ENCODE data around the gene DYNC2LI1. TPM values are rescaled to one million over a fixed set of nuclear protein-coding genes. Genes with fewer than 3 reads are reported as not detected.

The DYNC2LI1 gene
- total RNA-seq, 1 donor from 2014 or later, result 18.4 TPM

DNA sequence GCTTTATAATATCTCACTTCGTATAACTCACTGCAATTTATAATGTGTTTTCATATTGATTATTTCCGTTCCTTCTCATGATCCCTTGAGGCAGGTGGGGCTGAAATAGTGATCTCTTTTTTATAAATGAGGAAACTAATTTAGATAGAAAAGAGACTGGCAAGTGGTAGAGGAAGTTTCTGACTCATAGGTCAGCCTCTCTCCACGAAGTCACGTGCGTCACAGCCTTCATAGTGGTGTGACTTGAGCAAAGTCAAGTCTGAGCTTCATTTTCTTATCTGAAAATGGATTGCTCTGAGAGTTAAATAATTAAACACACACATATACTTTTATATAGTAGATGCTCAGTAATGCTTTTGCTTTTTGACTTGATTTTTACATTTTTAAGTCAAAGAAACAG, 44.9 kb downstream of the DYNC2LI1 start:
- Mint-ChIP-seq H3K36me3 (ENCODE audit: unreplicated experiment) (peaks cover 4% of the 10 kb centered on the region), H3K4me3 (ENCODE audit: unreplicated experiment) (no peak overlapping the region), H3K27me3 (ENCODE audit: unreplicated experiment) (peaks cover 31% of the 10 kb centered on the region), H3K9me3 (ENCODE audit: unreplicated experiment) (no peaks in the 10 kb centered on the region), H3K4me1 (ENCODE audit: unreplicated experiment) (peaks cover 2% of the 10 kb centered on the region), H3K27ac (ENCODE audit: unreplicated experiment) (no peak overlapping the region)
- DNase-seq (ENCODE audit: extremely low spot score, unreplicated experiment), result no peak
- TF ChIP-seq, protein P1, sequence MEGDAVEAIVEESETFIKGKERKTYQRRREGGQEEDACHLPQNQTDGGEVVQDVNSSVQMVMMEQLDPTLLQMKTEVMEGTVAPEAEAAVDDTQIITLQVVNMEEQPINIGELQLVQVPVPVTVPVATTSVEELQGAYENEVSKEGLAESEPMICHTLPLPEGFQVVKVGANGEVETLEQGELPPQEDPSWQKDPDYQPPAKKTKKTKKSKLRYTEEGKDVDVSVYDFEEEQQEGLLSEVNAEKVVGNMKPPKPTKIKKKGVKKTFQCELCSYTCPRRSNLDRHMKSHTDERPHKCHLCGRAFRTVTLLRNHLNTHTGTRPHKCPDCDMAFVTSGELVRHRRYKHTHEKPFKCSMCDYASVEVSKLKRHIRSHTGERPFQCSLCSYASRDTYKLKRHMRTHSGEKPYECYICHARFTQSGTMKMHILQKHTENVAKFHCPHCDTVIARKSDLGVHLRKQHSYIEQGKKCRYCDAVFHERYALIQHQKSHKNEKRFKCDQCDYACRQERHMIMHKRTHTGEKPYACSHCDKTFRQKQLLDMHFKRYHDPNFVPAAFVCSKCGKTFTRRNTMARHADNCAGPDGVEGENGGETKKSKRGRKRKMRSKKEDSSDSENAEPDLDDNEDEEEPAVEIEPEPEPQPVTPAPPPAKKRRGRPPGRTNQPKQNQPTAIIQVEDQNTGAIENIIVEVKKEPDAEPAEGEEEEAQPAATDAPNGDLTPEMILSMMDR (IDR thresholded peaks at IDR 0.05), result no peak

DNA sequence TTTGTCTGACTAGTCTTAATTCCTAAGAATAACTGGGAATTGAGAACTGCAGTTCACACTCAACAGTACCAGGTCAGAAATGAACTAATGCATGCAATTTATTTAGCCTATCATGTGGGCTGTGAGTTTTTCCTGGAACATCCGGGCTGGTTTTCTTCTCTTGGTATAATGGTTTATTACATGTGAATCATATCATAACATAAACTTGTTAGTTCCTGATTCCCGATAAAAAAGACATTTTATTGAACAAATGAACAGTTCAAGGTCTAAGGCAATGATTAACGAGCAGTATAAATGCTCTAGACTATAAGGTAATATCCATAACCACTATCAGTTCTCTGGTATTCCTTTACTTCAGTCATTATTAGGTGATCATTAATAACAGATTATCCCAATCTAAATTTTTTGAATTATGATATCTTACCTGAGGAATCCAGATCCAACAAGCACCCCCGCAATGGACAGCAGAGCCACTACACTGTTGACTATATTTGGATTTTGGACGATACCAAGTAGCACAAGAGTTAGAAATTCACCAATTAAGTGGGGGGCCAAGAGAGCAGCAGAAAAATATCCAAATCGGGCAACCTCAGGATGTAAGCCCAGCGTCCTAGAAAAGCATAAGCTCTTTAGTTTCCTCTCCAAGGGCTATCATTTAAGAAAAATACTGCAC, 45.8 kb downstream of the DYNC2LI1 start:
- peaks cover 38% of the 10 kb centered on the region for H3K27me3 Mint-ChIP-seq (ENCODE audit: unreplicated experiment)
- H3K9me3 Mint-ChIP-seq (ENCODE audit: unreplicated experiment), result no peaks in the 10 kb centered on the region
- no peak overlapping the region for H3K27ac Mint-ChIP-seq (ENCODE audit: unreplicated experiment)
- TF ChIP-seq, protein P1 (IDR thresholded peaks at IDR 0.05), result no peak
- peaks cover 4% of the 10 kb centered on the region for H3K36me3 Mint-ChIP-seq (ENCODE audit: unreplicated experiment)
- peaks cover 2% of the 10 kb centered on the region for H3K4me1 Mint-ChIP-seq (ENCODE audit: unreplicated experiment)
- H3K4me3 Mint-ChIP-seq (ENCODE audit: unreplicated experiment), result no peak overlapping the region
- no peak for DNase-seq (ENCODE audit: extremely low spot score, unreplicated experiment)

DNA sequence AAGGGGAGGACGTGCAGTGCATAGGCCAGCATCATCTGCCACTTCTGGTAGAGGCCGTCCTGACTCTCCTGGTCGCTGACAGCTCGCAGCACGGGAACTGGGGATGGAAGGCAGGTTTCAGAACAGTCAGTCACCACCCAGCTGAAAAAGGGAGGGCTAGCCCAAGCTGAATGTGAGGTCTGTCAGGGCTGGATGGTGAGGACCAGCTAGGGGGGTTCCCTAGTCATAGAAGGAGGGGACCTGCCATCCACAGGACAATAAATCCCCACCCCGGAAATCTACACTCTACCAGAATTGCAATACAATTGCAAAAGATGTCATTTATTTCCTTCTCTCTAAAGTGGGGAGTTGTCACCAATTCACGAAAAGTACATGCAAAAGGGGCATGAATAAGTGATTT, 49.0 kb downstream of the DYNC2LI1 start:
- no peak overlapping the region for H3K4me3 Mint-ChIP-seq (ENCODE audit: unreplicated experiment)
- no peak for DNase-seq (ENCODE audit: extremely low spot score, unreplicated experiment)
- H3K9me3 Mint-ChIP-seq (ENCODE audit: unreplicated experiment), result no peaks in the 10 kb centered on the region
- peaks cover 42% of the 10 kb centered on the region for H3K27me3 Mint-ChIP-seq (ENCODE audit: unreplicated experiment)
- no peaks in the 10 kb centered on the region for H3K36me3 Mint-ChIP-seq (ENCODE audit: unreplicated experiment)
- H3K27ac Mint-ChIP-seq (ENCODE audit: unreplicated experiment), result no peak overlapping the region
- TF ChIP-seq, protein P1 (IDR thresholded peaks at IDR 0.05), result no peak
- peaks cover 2% of the 10 kb centered on the region for H3K4me1 Mint-ChIP-seq (ENCODE audit: unreplicated experiment)

DNA sequence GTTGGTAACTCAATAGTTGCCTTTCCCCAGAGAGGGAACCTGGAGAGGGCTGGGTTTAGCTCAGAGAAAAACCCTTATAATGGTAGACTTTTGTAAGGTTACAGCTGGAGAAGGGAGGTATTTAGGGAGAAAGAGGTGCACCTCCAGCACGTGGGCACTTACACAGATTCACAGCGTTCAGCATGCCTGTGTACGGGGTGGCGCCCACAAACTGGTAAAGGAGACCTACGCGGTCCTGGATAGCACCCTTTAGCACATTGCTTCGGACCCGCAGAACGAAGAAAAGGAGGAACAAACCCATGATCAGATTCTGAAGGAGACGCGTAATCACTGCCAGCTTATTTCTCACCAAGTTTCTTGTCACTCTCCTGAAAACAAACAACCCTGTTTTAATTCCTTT, 49.9 kb downstream of the DYNC2LI1 start:
- H3K36me3 Mint-ChIP-seq (ENCODE audit: unreplicated experiment), result no peaks in the 10 kb centered on the region
- H3K9me3 Mint-ChIP-seq (ENCODE audit: unreplicated experiment), result no peaks in the 10 kb centered on the region
- H3K4me3 Mint-ChIP-seq (ENCODE audit: unreplicated experiment), result no peak overlapping the region
- H3K4me1 Mint-ChIP-seq (ENCODE audit: unreplicated experiment), result peaks cover under 1% of the 10 kb centered on the region
- no peak for DNase-seq (ENCODE audit: extremely low spot score, unreplicated experiment)
- TF ChIP-seq, protein P1 (IDR thresholded peaks at IDR 0.05), result no peak
- no peak overlapping the region for H3K27ac Mint-ChIP-seq (ENCODE audit: unreplicated experiment)
- H3K27me3 Mint-ChIP-seq (ENCODE audit: unreplicated experiment), result peaks cover 40% of the 10 kb centered on the region

DNA sequence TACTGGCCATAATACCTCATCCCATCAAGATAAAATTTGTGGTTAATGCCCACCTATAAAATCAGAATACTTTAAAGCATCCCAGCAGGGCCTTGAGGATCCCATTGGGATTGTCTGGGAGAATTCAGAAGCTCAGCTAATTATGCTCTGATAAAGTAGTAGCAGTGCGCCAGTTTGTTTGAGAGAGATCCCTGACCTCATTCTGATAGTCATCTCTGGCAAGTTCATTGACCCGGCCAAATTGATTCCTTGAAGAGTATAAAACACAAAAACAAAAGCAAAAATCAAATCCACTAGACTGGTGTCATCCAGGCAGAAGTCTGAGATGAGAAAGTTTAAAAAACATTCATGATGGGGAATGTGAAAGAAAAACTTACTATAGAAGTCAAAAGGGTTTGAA, 50.7 kb downstream of the DYNC2LI1 start:
- peaks cover 42% of the 10 kb centered on the region for H3K27me3 Mint-ChIP-seq (ENCODE audit: unreplicated experiment)
- TF ChIP-seq, protein P1 (IDR thresholded peaks at IDR 0.05), result no peak
- no peaks in the 10 kb centered on the region for H3K9me3 Mint-ChIP-seq (ENCODE audit: unreplicated experiment)
- no peak for DNase-seq (ENCODE audit: extremely low spot score, unreplicated experiment)
- H3K4me3 Mint-ChIP-seq (ENCODE audit: unreplicated experiment), result no peak overlapping the region
- H3K4me1 Mint-ChIP-seq (ENCODE audit: unreplicated experiment), result no peaks in the 10 kb centered on the region
- no peaks in the 10 kb centered on the region for H3K36me3 Mint-ChIP-seq (ENCODE audit: unreplicated experiment)
- no peak overlapping the region for H3K27ac Mint-ChIP-seq (ENCODE audit: unreplicated experiment)
